GM12891 (cell line): ENCODE measurements around the gene TIMP2.

Experiments
- PAX5 ChIP-seq: IDR thresholded peaks from 2 replicates; pipeline ENCODE4 v1.6.1; 2011; ENCODE audit warnings: low read length, moderate library complexity, mild to moderate bottlenecking; ENCODE audit not compliant: insufficient read depth, severe bottlenecking
- POLR2A ChIP-seq: IDR thresholded peaks from 2 replicates; pipeline ENCODE4 v1.6.1; 2011; ENCODE audit warnings: low read depth, low read length, control low read depth
- POLR2AphosphoS5 ChIP-seq: IDR thresholded peaks from 2 replicates; pipeline ENCODE4 v1.6.1; 2011; ENCODE audit warnings: low read depth, low read length, control low read depth
- POU2F2 ChIP-seq: IDR thresholded peaks from 2 replicates; pipeline ENCODE4 v1.6.1; 2011; ENCODE audit warnings: low read depth, mild to moderate bottlenecking, control low read depth, low read length, moderate library complexity
- TAF1 ChIP-seq: IDR thresholded peaks from 2 replicates; pipeline ENCODE4 v1.6.1; 2011; ENCODE audit warnings: low read depth, low read length, control low read depth

- no peak for TF ChIP-seq POLR2AphosphoS5
- TF ChIP-seq POU2F2, result no peak
- TF ChIP-seq TAF1, result no peak
- TF ChIP-seq POLR2A, result no peak
- TF ChIP-seq PAX5, result no peak
Observed at GRCh38 chr17:78900816-78901215, 24.4 kb downstream of the TIMP2 start.
